Muscle layer of duodenum (tissue), 2 donors: Measurements from ENCODE around the gene AFAP1L2.
"Not testable (repeated sequence)": the region's sequence is repeated elsewhere in the genome, so short reads cannot be mapped to it uniquely, and the experiment has no call there.

Experiments
- H3K27ac ChIP-seq: one replicate; pipeline ENCODE4 v1.7.0; 2013; ENCODE audit warnings: mild to moderate bottlenecking, low read length
- H3K27me3 ChIP-seq: one replicate; pipeline ENCODE4 v1.7.0; 2013; ENCODE audit warnings: low read depth, mild to moderate bottlenecking, control low read depth, low read length
- H3K36me3 ChIP-seq, 2 donors: one replicate each; pipeline ENCODE4 v1.7.0; 2013; ENCODE audit warnings: low read length in 2 of 2, control low read depth in 1 of 2, mild to moderate bottlenecking in 1 of 2; ENCODE audit not compliant: insufficient read depth in 2 of 2, control insufficient read depth in 1 of 2
- H3K4me1 ChIP-seq, 2 donors: one replicate each; pipeline ENCODE4 v1.7.0; 2013; ENCODE audit warnings: low read length in 2 of 2, mild to moderate bottlenecking in 2 of 2, control low read depth in 1 of 2, moderate library complexity in 1 of 2; ENCODE audit not compliant: insufficient read depth in 2 of 2, control insufficient read depth in 1 of 2
- H3K4me3 ChIP-seq, 2 donors: one replicate each; pipeline ENCODE4 v1.7.0; 2013; ENCODE audit warnings: low read length in 2 of 2, low read depth in 1 of 2, mild to moderate bottlenecking in 1 of 2
- H3K9me3 ChIP-seq, 2 donors: one replicate each; pipeline ENCODE4 v1.7.0; 2013; ENCODE audit warnings: low read length in 2 of 2, control low read depth in 1 of 2, mild to moderate bottlenecking in 1 of 2; ENCODE audit not compliant: control insufficient read depth in 1 of 2
- donor health status: healthy.

Gene AFAP1L2

GRCh38 chr10:114356751-114357514, 47.4 kb downstream of the AFAP1L2 start:
- Histone ChIP-seq H3K4me3 (no peak overlapping the region), H3K27ac (no peak overlapping the region), H3K36me3 (no peaks in the 10 kb centered on the region), H3K4me1 (peaks cover 9 to 30% of the 10 kb centered on the region in 2 donors), H3K9me3 (no peaks in the 10 kb centered on the region), H3K27me3 (no peaks in the 10 kb centered on the region)

DNA sequence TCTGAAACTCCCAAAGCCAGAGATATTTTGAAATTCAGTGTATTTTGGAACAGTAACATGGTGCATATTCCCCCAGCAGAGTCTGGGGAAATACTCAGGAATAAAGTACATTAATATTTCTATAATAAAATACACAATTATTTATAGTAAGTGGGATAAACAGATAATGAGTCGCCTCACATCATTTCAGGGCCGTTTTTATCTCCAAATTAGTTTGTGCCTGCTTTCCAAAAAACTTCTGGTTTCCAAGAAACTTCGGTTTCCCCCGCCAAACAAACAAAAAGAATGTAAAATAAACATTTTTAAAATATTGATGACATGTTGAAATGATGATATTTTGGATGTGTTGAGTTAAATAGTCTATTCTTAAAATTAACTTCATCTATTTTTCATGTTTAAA, 48.2 kb downstream of the AFAP1L2 start:
- H3K4me1 ChIP-seq = peaks cover 9 to 35% of the 10 kb centered on the region in 2 donors
- H3K27ac ChIP-seq = no peak overlapping the region

DNA sequence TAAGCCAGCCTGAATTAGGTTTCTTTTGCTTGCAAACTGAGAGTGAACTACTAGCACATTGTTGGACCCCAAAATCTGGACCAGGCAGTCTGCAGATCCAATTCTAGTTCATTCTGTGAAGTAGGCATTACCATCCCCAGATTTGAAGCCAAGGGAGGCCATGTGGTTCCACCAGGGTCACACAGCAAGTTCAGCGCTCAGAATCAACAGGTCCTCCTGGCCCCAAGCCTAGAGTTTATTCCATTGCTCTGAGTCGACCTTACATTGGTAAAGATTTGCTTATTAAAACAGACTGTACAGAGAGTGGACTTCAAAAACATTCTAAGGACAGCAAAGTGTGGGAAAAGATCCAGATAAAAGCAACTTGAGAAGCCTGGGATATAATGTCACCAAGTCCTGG, 50.9 kb downstream of the AFAP1L2 start:
- no peaks in the 10 kb centered on the region for H3K36me3 ChIP-seq
- H3K27me3 ChIP-seq = no peaks in the 10 kb centered on the region
- no peaks in the 10 kb centered on the region for H3K9me3 ChIP-seq
- H3K4me1 ChIP-seq = peaks cover 9 to 52% of the 10 kb centered on the region in 2 donors
- no peak overlapping the region for H3K27ac ChIP-seq
- H3K4me3 ChIP-seq = no peak overlapping the region

More for the DNA sequence above, 48.2 kb downstream of the AFAP1L2 start:
- no peak overlapping the region for H3K4me3 ChIP-seq
- H3K27me3 ChIP-seq = no peaks in the 10 kb centered on the region
- no peaks in the 10 kb centered on the region for H3K36me3 ChIP-seq
- no peaks in the 10 kb centered on the region for H3K9me3 ChIP-seq

DNA sequence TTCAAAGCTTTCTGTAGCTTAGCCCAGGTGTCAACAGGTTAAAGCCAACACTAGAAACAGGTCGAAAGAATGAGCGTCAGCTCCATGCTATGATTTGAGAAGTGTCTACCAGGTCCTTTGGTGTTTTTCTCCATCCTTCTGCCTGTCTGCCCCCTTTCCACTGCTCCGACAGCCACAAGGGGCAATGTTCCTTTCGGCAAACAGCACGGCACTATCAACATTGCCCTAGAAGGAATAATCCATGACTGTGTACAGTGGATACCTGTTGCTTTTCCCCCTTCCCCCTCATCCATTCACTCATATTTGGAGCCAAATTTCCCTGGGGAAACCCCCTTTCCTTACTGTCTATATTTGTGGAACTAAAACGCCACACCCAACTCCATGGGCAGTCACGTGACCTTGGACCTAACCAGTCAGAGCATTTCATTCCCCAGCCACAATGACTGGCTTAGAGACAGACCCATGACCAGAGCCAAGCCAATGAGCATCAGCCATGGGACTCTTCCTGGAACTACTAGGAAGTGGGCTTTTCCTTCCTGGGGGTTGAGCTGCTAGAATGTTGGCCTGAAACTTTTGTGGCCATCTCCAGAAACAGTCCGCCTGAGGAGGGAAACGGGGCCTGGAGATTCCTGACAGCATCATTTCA, 51.5 kb downstream of the AFAP1L2 start:
- H3K27me3 ChIP-seq = no peaks in the 10 kb centered on the region
- no peak overlapping the region for H3K4me3 ChIP-seq
- no peaks in the 10 kb centered on the region for H3K36me3 ChIP-seq
- no peak overlapping the region for H3K27ac ChIP-seq
- H3K4me1 ChIP-seq = peaks cover 9 to 49% of the 10 kb centered on the region in 2 donors
- H3K9me3 ChIP-seq = no peaks in the 10 kb centered on the region

DNA sequence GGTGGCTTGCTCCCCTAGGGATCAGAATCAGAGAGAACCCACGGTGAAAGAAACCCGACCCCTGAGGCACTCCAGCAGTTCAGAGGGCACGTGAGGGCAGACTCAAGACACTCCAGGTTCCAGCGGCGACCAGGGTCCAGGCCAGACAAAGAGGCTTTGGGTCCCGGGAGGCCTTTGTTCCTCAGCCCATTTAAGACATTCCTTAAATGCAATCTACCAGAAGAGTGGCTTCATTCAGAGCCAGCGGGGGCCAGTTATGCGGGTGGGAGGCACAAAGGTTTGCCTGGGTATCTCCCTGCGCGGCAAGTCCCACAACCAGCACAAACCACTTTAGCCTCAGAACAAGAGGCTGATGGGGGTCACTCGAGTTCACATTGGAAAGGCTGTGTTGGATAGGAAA, 53.6 kb downstream of the AFAP1L2 start:
- H3K27me3 ChIP-seq = no peaks in the 10 kb centered on the region
- no peaks in the 10 kb centered on the region for H3K9me3 ChIP-seq
- H3K36me3 ChIP-seq = no peaks in the 10 kb centered on the region
- H3K4me3 ChIP-seq = no peak overlapping the region
- H3K4me1 ChIP-seq = peaks cover 0 to 34% of the 10 kb centered on the region in 2 donors
- H3K27ac ChIP-seq = no peak overlapping the region

DNA sequence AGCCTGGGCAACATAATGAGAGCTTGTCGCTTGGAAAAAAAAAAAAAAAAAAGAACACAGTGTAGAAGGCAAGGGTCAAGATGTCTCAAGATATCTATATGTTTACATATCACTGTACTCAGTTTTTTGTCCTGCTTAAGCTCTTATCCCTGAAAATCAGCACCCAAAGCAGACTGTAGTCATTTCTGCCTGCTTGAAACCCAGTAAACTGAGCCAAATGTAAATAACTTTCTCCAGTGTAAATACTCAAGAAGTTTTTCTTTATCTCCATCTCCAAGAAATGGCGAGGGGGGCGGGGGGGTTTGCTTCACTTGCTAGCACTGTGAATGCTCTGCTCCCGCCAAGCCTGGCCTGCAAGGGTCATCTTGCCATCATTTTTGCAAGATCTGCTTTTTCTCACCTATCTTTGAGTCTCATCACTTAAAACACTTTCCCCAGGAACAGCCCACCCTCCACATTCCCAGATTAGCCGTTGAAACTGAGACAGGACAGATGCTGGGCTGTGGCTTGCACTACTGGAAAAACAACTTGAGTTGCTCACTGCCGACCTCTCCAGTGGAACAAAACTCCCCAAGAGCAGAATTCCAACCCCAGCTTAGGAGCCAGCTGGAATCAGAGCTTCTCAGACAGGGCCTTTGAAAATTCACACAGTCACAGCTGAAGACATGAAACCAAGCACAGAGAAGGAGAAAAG, 54.6 kb downstream of the AFAP1L2 start:
- H3K4me3 ChIP-seq = peak overlapping the region in 1 of 2 donors; percentile 4
- H3K4me1 ChIP-seq = peaks cover 0 to 35% of the 10 kb centered on the region in 2 donors
- H3K9me3 ChIP-seq = no peaks in the 10 kb centered on the region
- H3K27me3 ChIP-seq = no peaks in the 10 kb centered on the region
- H3K27ac ChIP-seq = no peak overlapping the region
- no peaks in the 10 kb centered on the region for H3K36me3 ChIP-seq

GRCh38 chr10:114349071-114349470, 55.2 kb downstream of the AFAP1L2 start:
- H3K36me3 ChIP-seq, H3K9me3 ChIP-seq, H3K27me3 ChIP-seq, H3K27ac ChIP-seq, H3K4me3 ChIP-seq: not testable (repeated sequence)
- peaks cover 0 to 39% of the 10 kb centered on the region in 2 donors for H3K4me1 ChIP-seq

- H3K36me3 ChIP-seq = no peaks in the 10 kb centered on the region
- H3K27me3 ChIP-seq = no peaks in the 10 kb centered on the region
- no peak overlapping the region for H3K27ac ChIP-seq
- H3K4me1 ChIP-seq = peaks cover 0 to 50% of the 10 kb centered on the region in 2 donors
- H3K9me3 ChIP-seq = no peaks in the 10 kb centered on the region
- no peak overlapping the region for H3K4me3 ChIP-seq
Measured at GRCh38 chr10:114347791-114348190, 56.5 kb downstream of the AFAP1L2 start.

DNA sequence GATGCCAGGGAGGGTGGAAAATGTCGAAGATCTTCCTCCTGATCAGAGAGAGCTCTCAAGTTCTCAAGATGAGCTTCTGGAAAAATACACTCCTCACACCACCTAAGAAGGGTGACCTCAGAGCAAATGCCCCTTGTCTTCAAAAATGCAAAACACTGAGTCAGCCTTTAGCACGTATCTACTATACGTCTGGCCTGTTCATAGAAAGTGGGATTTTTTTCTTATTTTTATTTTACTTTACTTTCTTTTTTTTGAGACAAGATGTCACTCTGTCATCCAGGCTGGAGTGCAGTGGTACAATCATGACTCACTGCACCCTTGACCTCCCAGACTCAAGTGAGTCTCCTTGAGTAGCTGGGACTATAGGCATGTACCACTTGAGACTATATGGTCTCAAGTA, 57.1 kb downstream of the AFAP1L2 start:
- H3K27me3 ChIP-seq = no peaks in the 10 kb centered on the region
- H3K27ac ChIP-seq = no peak overlapping the region
- no peak overlapping the region for H3K4me3 ChIP-seq
- H3K4me1 ChIP-seq = peaks cover 0 to 50% of the 10 kb centered on the region in 2 donors
- no peaks in the 10 kb centered on the region for H3K36me3 ChIP-seq
- no peaks in the 10 kb centered on the region for H3K9me3 ChIP-seq

GRCh38 chr10:114346176-114347031, 57.9 kb downstream of the AFAP1L2 start:
- H3K4me3 ChIP-seq = no peak overlapping the region
- H3K27me3 ChIP-seq = no peaks in the 10 kb centered on the region
- H3K9me3 ChIP-seq = no peaks in the 10 kb centered on the region
- H3K27ac ChIP-seq = peak overlapping the region; percentile 7
- no peaks in the 10 kb centered on the region for H3K36me3 ChIP-seq
- peaks cover 0 to 48% of the 10 kb centered on the region in 2 donors for H3K4me1 ChIP-seq

DNA sequence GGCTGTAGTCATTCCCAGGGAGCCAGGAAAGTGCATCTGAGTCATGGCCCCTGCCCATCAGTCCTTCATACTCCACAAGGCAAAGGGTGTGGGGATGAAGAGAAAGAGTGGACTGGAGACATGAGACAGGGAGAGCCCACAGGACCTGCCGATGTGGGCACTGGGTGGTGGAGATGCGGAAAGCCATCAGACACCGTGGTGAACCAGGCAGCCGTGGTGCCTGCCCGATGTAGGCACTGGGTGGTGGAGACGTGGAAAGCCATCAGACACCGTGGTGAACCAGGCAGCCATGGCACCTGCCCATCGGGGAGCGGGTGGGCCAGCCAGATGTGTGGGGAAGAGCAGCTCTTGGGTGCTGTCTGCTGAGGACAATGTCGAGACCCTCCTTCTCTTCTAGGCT, 58.6 kb downstream of the AFAP1L2 start:
- no peak overlapping the region for H3K4me3 ChIP-seq
- peaks cover 0 to 45% of the 10 kb centered on the region in 2 donors for H3K4me1 ChIP-seq
- H3K36me3 ChIP-seq = no peaks in the 10 kb centered on the region
- H3K27ac ChIP-seq = peak overlapping the region; percentile 7
- H3K27me3 ChIP-seq = no peaks in the 10 kb centered on the region
- no peaks in the 10 kb centered on the region for H3K9me3 ChIP-seq
